K562 (cell line): ENCODE results near the gene BZW2. TPM values are rescaled to one million over a fixed set of nuclear protein-coding genes. Genes with fewer than 3 reads are reported as not detected.

Experiments used
- ATAC-seq: fragments of 200-7000 bp; cut with Tn5 transposase; 3 replicates; pipeline ENCODE4 v1.9.1; 2020; ENCODE audit warnings: moderate library complexity
- BruUV-seq: library from RNA; stranded (reverse); fragments of 400-500 nt; replicated peaks from 2 replicates; lab custom pipeline; 2021; lab: Mats Ljungman, UMichigan
- CTCF ChIA-PET: fragments of 300-600 bp; formaldehyde crosslinking; extraction: SDS; loops from one replicate; lab custom pipeline; 2021; ENCODE audit warnings: low intra/inter-chr PET ratio; lab: Yijun Ruan, JAX
- POLR2A ChIA-PET: fragments of 300-600, 350-650 bp; sonication (Branson Sonifier 250); formaldehyde crosslinking; extraction: SDS; loops from one replicate; lab custom pipeline; 2021; ENCODE audit warnings: antibody characterized with exemption, inconsistent platforms; lab: Yijun Ruan, JAX
- DNase-seq, 4 experiments: peaks; one replicate each; pipeline versions ENCODE4 v3.0.0 to v3.0.0-alpha.2; 2011 to 2018; ENCODE audit warnings: low spot score in 3 of 4, mixed read lengths in 3 of 4; ENCODE audit errors: extremely low read depth in 1 of 4
- FAIRE-seq: peaks from 2 replicates; lab custom pipeline; 2011; peaks lifted over from hg19 to GRCh38; lab: Jason Lieb, UNC
- H2AFZ ChIP-seq: 2 replicates; pipeline ENCODE4 v1.6.0; 2011; ENCODE audit warnings: low read depth, low read length, control low read depth, inconsistent platforms
- H3K27ac ChIP-seq: fragments of 200-600 bp; 3 replicates; pipeline ENCODE4 v1.8.0; 2011; ENCODE audit warnings: low read depth, mild to moderate bottlenecking, control low read depth, inconsistent platforms, low read length, moderate library complexity, mixed read lengths; ENCODE audit errors: extremely low read depth
- H3K27me3 ChIP-seq, 2 experiments: fragments of 300-600 bp in 1 of 2; 2 replicates in 1 of 2; 3 replicates in 1 of 2; pipeline versions ENCODE4 v1.6.0 to v1.8.0; 2011; ENCODE audit warnings: inconsistent platforms in 2 of 2, low read length in 2 of 2, mild to moderate bottlenecking in 1 of 2, mixed read lengths in 1 of 2, moderate library complexity in 1 of 2; ENCODE audit not compliant: control insufficient read depth in 2 of 2, insufficient read depth in 2 of 2
- H3K36me3 ChIP-seq: fragments of 300-600 bp; 3 replicates; pipeline ENCODE4 v1.8.0; 2011; ENCODE audit warnings: mild to moderate bottlenecking, low read length, inconsistent platforms; ENCODE audit not compliant: control insufficient read depth, insufficient read depth
- H3K4me1 ChIP-seq, 2 experiments: fragments of 200-600 bp in 1 of 2; replicated peaks in 1 of 2; 2 replicates in 1 of 2; 3 replicates in 1 of 2; pipeline versions ENCODE4 v1.5.1 to v1.8.0; 2011; ENCODE audit warnings: inconsistent platforms in 2 of 2, low read length in 2 of 2, mild to moderate bottlenecking in 1 of 2, mixed read lengths in 1 of 2, moderate library complexity in 1 of 2; ENCODE audit not compliant: control insufficient read depth in 2 of 2, insufficient read depth in 2 of 2
- H3K4me2 ChIP-seq: 2 replicates; pipeline ENCODE4 v1.6.1; 2011; ENCODE audit warnings: low read length, control low read depth, inconsistent platforms, mixed read lengths; ENCODE audit not compliant: insufficient read depth
- H3K4me3 ChIP-seq: fragments of 200-600 bp; sonication (generic), shearing (Covaris generic); 2 replicates; pipeline ENCODE4 v1.5.1; 2016; ENCODE audit warnings: control low read depth, inconsistent platforms
- H3K79me2 ChIP-seq: fragments of 200-600 bp; 3 replicates; pipeline ENCODE4 v1.8.0; 2011; ENCODE audit warnings: low read length, inconsistent platforms; ENCODE audit not compliant: control insufficient read depth, insufficient read depth
- H3K9ac ChIP-seq, 2 experiments: 2 replicates each; pipeline versions ENCODE4 v1.6.0 to v1.6.1; 2011; ENCODE audit warnings: low read depth in 2 of 2, low read length in 2 of 2, control low read depth in 1 of 2, inconsistent platforms in 1 of 2, mild to moderate bottlenecking in 1 of 2, mixed read lengths in 1 of 2; ENCODE audit not compliant: insufficient read depth in 1 of 2
- H3K9me1 ChIP-seq: one replicate; pipeline ENCODE4 v1.6.0; 2011; ENCODE audit warnings: inconsistent platforms, mild to moderate bottlenecking, low read length, moderate library complexity; ENCODE audit not compliant: control insufficient read depth, insufficient read depth
- H3K9me3 ChIP-seq: replicated peaks from 2 replicates; pipeline ENCODE4 v1.5.1; 2011; ENCODE audit warnings: low read depth, low read length, inconsistent platforms; ENCODE audit not compliant: control insufficient read depth, insufficient read depth
- H4K20me1 ChIP-seq: replicated peaks from 2 replicates; pipeline ENCODE4 v1.6.1; 2011; ENCODE audit warnings: low read length, inconsistent platforms, mixed read lengths; ENCODE audit not compliant: control insufficient read depth, insufficient read depth
- BACH1 ChIP-seq: fragments of 200-800 bp; sonication (Bioruptor generic); IDR thresholded peaks from 2 replicates; pipeline ENCODE4 v1.6.1; 2016; ENCODE audit warnings: missing genetic modification characterization, missing compliant biosample characterization
- BCOR ChIP-seq: fragments of 450-650 bp; IDR thresholded peaks from 2 replicates; pipeline ENCODE4 v1.6.1; 2016
- CBX8 ChIP-seq: fragments of 200-600 bp; sonication (generic); IDR thresholded peaks from 2 replicates; pipeline ENCODE4 v1.6.1; 2012; ENCODE audit warnings: borderline replicate concordance, mixed run types, low read depth, mild to moderate bottlenecking, moderate library complexity, mixed read lengths, low read length, control low read depth, inconsistent platforms; ENCODE audit not compliant: poor library complexity, severe bottlenecking; ENCODE audit errors: extremely low read depth
- E2F3 ChIP-seq: fragments of 250-450 bp; sonication (Bioruptor Pico); IDR thresholded peaks from 2 replicates; pipeline ENCODE4 v1.4.0; 2020; ENCODE audit warnings: mild to moderate bottlenecking
- ETS2 ChIP-seq: IDR thresholded peaks from 2 replicates; pipeline ENCODE4 v1.6.1; 2016; ENCODE audit warnings: borderline replicate concordance, missing genetic modification characterization, mild to moderate bottlenecking, moderate library complexity, missing compliant biosample characterization; ENCODE audit not compliant: poor library complexity, severe bottlenecking
- ETV6 ChIP-seq, 3 experiments: fragments of 150-350 bp in 1 of 3; sonication (generic) in 1 of 3; formaldehyde crosslinking in 1 of 3; IDR thresholded peaks; 2 replicates each; pipeline versions ENCODE4 v1.6.1 to v1.8.0; 2014 to 2022; ENCODE audit warnings: borderline replicate concordance in 2 of 3, low read depth in 2 of 3, antibody characterized with exemption in 1 of 3, low read length in 1 of 3, mild to moderate bottlenecking in 1 of 3, missing genetic modification reagents in 1 of 3
- HNRNPL ChIP-seq: fragments of 200-400 bp; formaldehyde crosslinking; IDR thresholded peaks from 2 replicates; pipeline ENCODE4 v1.6.1; 2017; ENCODE audit warnings: low read depth, mild to moderate bottlenecking, low read length
- KDM2B ChIP-seq: fragments of 250-450 bp; sonication (Bioruptor Pico); IDR thresholded peaks from 2 replicates; pipeline ENCODE4 v1.8.0; 2021; ENCODE audit warnings: mild to moderate bottlenecking, moderate library complexity
- MAZ ChIP-seq, 2 experiments: fragments of 450-650 bp in 1 of 2; sonication (generic) in 1 of 2; formaldehyde crosslinking; IDR thresholded peaks in 1 of 2; conservative IDR thresholded peaks in 1 of 2; 2 replicates each; pipeline versions ENCODE4 v1.4.0 to v1.5.0; 2020; ENCODE audit warnings: mild to moderate bottlenecking in 1 of 2, missing genetic modification reagents in 1 of 2
- MEIS2 ChIP-seq: fragments of 450-650 bp; IDR thresholded peaks from 2 replicates; pipeline ENCODE4 v1.6.1; 2014; ENCODE audit warnings: mild to moderate bottlenecking; ENCODE audit not compliant: partially characterized antibody
- NCOR1 ChIP-seq: fragments of 450-650 bp; IDR thresholded peaks from 2 replicates; pipeline ENCODE4 v1.6.1; 2016; ENCODE audit warnings: mild to moderate bottlenecking, moderate library complexity
- NFYB ChIP-seq: IDR thresholded peaks from 2 replicates; pipeline ENCODE4 v1.6.1; 2011; ENCODE audit warnings: mild to moderate bottlenecking, moderate library complexity; ENCODE audit not compliant: insufficient read length; ENCODE audit errors: extremely low read depth
- ZNF239 ChIP-seq: fragments of 250-450 bp; sonication (Bioruptor Pico); IDR thresholded peaks from 2 replicates; pipeline ENCODE4 v1.4.0; 2020; ENCODE audit warnings: mild to moderate bottlenecking
- ZNF57 ChIP-seq: fragments of 450-650 bp; formaldehyde crosslinking; IDR thresholded peaks from 2 replicates; pipeline ENCODE4 v1.4.0; 2020; ENCODE audit warnings: mild to moderate bottlenecking, moderate library complexity
- WGBS: fragments of 100-300 bp; shearing (Covaris generic); methylation state at CpG from one replicate; pipeline ENCODE4 v1.1.6; 2016; ENCODE audit warnings: low coverage, mixed read lengths; ENCODE audit not compliant: insufficient coverage; ENCODE audit errors: missing lambda C conversion rate; 5-methylcytosine and 5-hydroxymethylcytosine counted together
- in situ Hi-C: fragments of 300-500 bp; cut with MboI; formaldehyde crosslinking; loops from 4 replicates; pipeline ENCODE4 v1.15.0; 2018; ENCODE audit warnings: inconsistent platforms, mixed read lengths
- intact Hi-C: fragments of 100-400 bp; cut with micrococcal nuclease; formaldehyde crosslinking; loops from 2 replicates; pipeline ENCODE4 v1.14.2; 2022
- polyA plus RNA-seq, 8 experiments: library from polyadenylated mRNA; depleted of rRNA in 4 of 8; stranded (reverse) in 5 of 8; unstranded in 3 of 8; fragments of >200 nt; fragmentation: Nextera tagmentation in 2 of 8; fragmentation: Illumina TruSeq in 1 of 8; extraction: Ambion mirVana in 2 of 8; extraction: Trizol in 1 of 8; gene quantifications; 2 replicates each; pipeline versions ENCODE4 v1.2.1 to v1.2.3, GENCODE V29; 2011 to 2014; ENCODE audit warnings: inconsistent platforms in 1 of 8, missing spikeins in 1 of 8
- total RNA-seq, 7 experiments: library from RNA; depleted of rRNA in 6 of 7; stranded (reverse); fragments of >200 nt in 6 of 7; fragmentation: Illumina TruSeq in 2 of 7; extraction: Trizol in 2 of 7; gene quantifications; 2 replicates each; pipeline versions ENCODE4 v1.2.1 to v1.2.3, GENCODE V29; 2011 to 2021; ENCODE audit warnings: low replicate concordance in 1 of 7
- TF ChIP-seq, protein P1 (sequence below): sonication (generic); formaldehyde crosslinking; IDR thresholded peaks from 2 replicates; pipeline ENCODE4 v1.8.1; 2022; ENCODE audit warnings: missing genetic modification reagents

The BZW2 gene
- total and polyA plus RNA-seq, 9 of the 15 experiments (the other 6 are each of a cell fraction or from before 2014, with no cell fraction given): 140 to 316 (median 173) TPM

DNA sequence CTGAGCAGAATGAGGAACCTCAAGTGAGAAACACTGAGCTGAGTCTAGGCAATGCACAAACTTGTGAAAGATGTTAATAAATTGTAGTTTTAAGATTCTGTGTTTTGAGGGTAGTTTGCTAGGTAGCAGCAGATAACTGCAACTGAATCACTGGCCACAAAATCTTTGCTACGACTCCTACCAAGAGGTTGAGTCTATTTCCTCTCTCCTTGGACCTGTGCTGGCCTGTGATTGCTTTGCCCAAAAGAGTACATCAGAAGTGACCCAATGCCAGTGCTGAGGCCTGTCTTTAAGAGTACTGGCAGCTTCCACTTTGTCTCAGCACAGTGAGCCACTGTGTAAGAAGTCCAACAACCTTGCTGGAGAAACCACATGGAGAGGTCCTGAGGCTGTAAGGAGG, 95.7 kb downstream of the BZW2 start:
- Histone ChIP-seq H3K9me1 (no peaks in the 10 kb centered on the region), H4K20me1 (no peaks in the 10 kb centered on the region), H3K9me3 (no peaks in the 10 kb centered on the region), H3K36me3 (no peaks in the 10 kb centered on the region), H3K79me2 (no peaks in the 10 kb centered on the region), H3K27me3 (no peaks in the 10 kb centered on the region), H3K9ac (peak overlapping the region in 1 of 2 experiments; percentile 18; a peak in 1 of 4 replicates), H3K27ac (no peak overlapping the region; the same call in 2 of the 3 replicates), H3K4me1 (peaks cover 31 to 49% of the 10 kb centered on the region in 2 experiments; a peak in 4 of 5 replicates), H3K4me2 (no peak overlapping the region), H2AFZ (no peak overlapping the region; the same call in 1 of the 2 replicates), H3K4me3 (no peak overlapping the region)
- FAIRE-seq: no peak
- intact Hi-C loops: loop anchor here (5.0 kb wide), 1 partner anchor 79 kb away; no protein-coding TSS in a partner anchor
- TF ChIP-seq BACH1: no peak
- no peak for TF ChIP-seq MAZ (CRISPR knock-in tag; conservative IDR thresholded peaks at IDR 0.05 in 1 of 2, IDR thresholded peaks at IDR 0.05 in 1 of 2)
- no peak for TF ChIP-seq NFYB
- no peak for TF ChIP-seq MEIS2
- TF ChIP-seq ZNF57 (CRISPR knock-in tag): no peak
- no peak for TF ChIP-seq NCOR1
- no peak for TF ChIP-seq KDM2B (CRISPR knock-in tag)
- no peak for TF ChIP-seq ZNF239
- no peak for TF ChIP-seq BCOR
- no peak for TF ChIP-seq ETS2
- TF ChIP-seq E2F3 (CRISPR knock-in tag): no peak
- no peak for TF ChIP-seq HNRNPL
- TF ChIP-seq CBX8: no peak
- no peak for TF ChIP-seq ETV6 (IDR thresholded peaks at IDR 0.05; ENCODE audit: borderline replicate concordance in 1 of 2, low read depth in 2 of 2, low read length in 1 of 2)
- TF ChIP-seq ETV6 (CRISPR knock-in tag; IDR thresholded peaks at IDR 0.05; ENCODE audit: borderline replicate concordance): no peak
- TF ChIP-seq, protein P1, sequence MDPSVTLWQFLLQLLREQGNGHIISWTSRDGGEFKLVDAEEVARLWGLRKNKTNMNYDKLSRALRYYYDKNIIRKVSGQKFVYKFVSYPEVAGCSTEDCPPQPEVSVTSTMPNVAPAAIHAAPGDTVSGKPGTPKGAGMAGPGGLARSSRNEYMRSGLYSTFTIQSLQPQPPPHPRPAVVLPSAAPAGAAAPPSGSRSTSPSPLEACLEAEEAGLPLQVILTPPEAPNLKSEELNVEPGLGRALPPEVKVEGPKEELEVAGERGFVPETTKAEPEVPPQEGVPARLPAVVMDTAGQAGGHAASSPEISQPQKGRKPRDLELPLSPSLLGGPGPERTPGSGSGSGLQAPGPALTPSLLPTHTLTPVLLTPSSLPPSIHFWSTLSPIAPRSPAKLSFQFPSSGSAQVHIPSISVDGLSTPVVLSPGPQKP (CRISPR knock-in tag): no peak
- in situ Hi-C loops: no loop called here
- BruUV-seq: no TSS peak
- peak; percentile 6 for ATAC-seq
- WGBS: 45% methylated on average over 1 of the region's 1 CpG
- POLR2A ChIA-PET: interaction anchor here (0.6 to 2.2 kb wide), 4 partner anchors 10 to 322 kb away, joined by 3 to 8 read pairs (median 4); no protein-coding TSS in a partner anchor
- DNase-seq: no peak
- CTCF ChIA-PET: no interaction called here
